Stomach (tissue), 19 donors: ENCODE measurements around the gene VMP1. TPM values are rescaled to one million over a fixed set of nuclear protein-coding genes. Genes with fewer than 3 reads are reported as not detected.

Experiments
- DNase-seq, 2 donors: peaks; one replicate each; pipeline versions ENCODE4 v3.0.0 to v3.0.0-alpha.2; 2013 to 2019
- H3K27ac ChIP-seq, 5 donors: fragments of 200-600 bp in 4 of 5; sonication (generic) in 4 of 5; one replicate each; pipeline ENCODE4 v1.5.1; 2013 to 2019; ENCODE audit warnings: mild to moderate bottlenecking in 1 of 5, moderate library complexity in 1 of 5
- H3K27me3 ChIP-seq, 3 donors: fragments of 200-600 bp; sonication (generic); one replicate each; pipeline ENCODE4 v1.5.1; 2017 to 2019; ENCODE audit warnings: mixed run types in 1 of 3
- H3K36me3 ChIP-seq, 4 donors: fragments of 200-600 bp; sonication (generic); 1 replicate in 3 of 4; 2 replicates in 1 of 4; pipeline ENCODE4 v1.5.1; 2016 to 2019
- H3K4me1 ChIP-seq, 4 donors: fragments of 200-600 bp; sonication (generic); one replicate each; pipeline ENCODE4 v1.5.1; 2016 to 2019
- H3K4me3 ChIP-seq, 4 donors: fragments of 200-600 bp; sonication (generic) in 3 of 4; one replicate each; pipeline ENCODE4 v1.5.1; 2016 to 2019; ENCODE audit warnings: mild to moderate bottlenecking in 1 of 4
- H3K9me3 ChIP-seq, 4 donors: fragments of 200-600 bp; sonication (generic); one replicate each; pipeline ENCODE4 v1.5.1; 2016 to 2019
- CTCF ChIP-seq, 7 experiments: fragments of 450-650 bp in 4 of 7; fragments of 200-600 bp in 3 of 7; sonication (generic) in 3 of 7; IDR thresholded peaks; one replicate each; pipeline ENCODE4 v1.5.1; 2016 to 2019; ENCODE audit warnings: antibody characterized with exemption in 7 of 7, control low read depth in 2 of 7, mild to moderate bottlenecking in 1 of 7
- EP300 ChIP-seq: sonication (generic); formaldehyde crosslinking; IDR thresholded peaks from one replicate; pipeline ENCODE4 v1.6.1; 2017; ENCODE audit warnings: antibody characterized with exemption
- POLR2A ChIP-seq, 4 donors: fragments of 450-650 bp; IDR thresholded peaks; one replicate each; pipeline ENCODE4 v1.6.1; 2016; ENCODE audit warnings: antibody characterized with exemption in 4 of 4, control low read depth in 2 of 4, mild to moderate bottlenecking in 1 of 4, moderate library complexity in 1 of 4
- POLR2AphosphoS5 ChIP-seq, 3 donors: sonication (generic); formaldehyde crosslinking; IDR thresholded peaks; one replicate each; pipeline ENCODE4 v1.6.1; 2016; ENCODE audit warnings: antibody characterized with exemption in 3 of 3
- WGBS, 5 donors: extraction: QIAGEN DNeasy Blood & Tissue Kit in 3 of 5; methylation state at CpG; one replicate each; pipeline versions ENCODE4 v1.1.5 to v1.1.7; 2013 to 2018; 5-methylcytosine and 5-hydroxymethylcytosine counted together
- intact Hi-C: fragments of 100-400 bp; cut with DNase I; formaldehyde crosslinking; loops from one replicate; pipeline ENCODE4 v1.15.1; 2023; ENCODE audit warnings: low total_unique reads
- long read RNA-seq, 10 donors: transcript quantifications; one replicate each; lab custom pipeline, GENCODE V29; 2026
- polyA plus RNA-seq, 3 donors: library from polyadenylated mRNA; stranded (reverse); fragments of 200-250 nt; gene quantifications; one replicate each; pipeline ENCODE4 v1.2.3, GENCODE V29; 2013
- total RNA-seq, 5 donors: library from RNA; depleted of rRNA; stranded (reverse); fragments of >200 nt; gene quantifications; one replicate each; pipeline versions ENCODE4 v1.1.0 to v1.2.3, GENCODE V29; 2014 to 2016
- donor health status: healthy with polysubstance abuse.
- donor health status: Bipolar disorder and iron deficiency.
- donor health status: healthy.

VMP1 gene
- total RNA-seq (100 to 1,000 TPM; 107 to 562 (median 214) TPM), polyA plus RNA-seq (100 to 1,000 TPM in 1 of 3 donors, 10 to 100 TPM in 2; 24.4 to 160 (median 51.6) TPM)
- long read RNA-seq, donor 1, full-length matches to known transcripts: 90 of 90 reads
- long read RNA-seq, donor 1, partial matches to known transcripts: 0 of 90 reads
- long read RNA-seq, donor 1, other reads (novel, unspliced or antisense): 0 of 90 reads
- long read RNA-seq, donor 2, full-length matches to known transcripts: 72 of 72 reads
- long read RNA-seq, donor 2, partial matches to known transcripts: 0 of 72 reads
- long read RNA-seq, donor 2, other reads (novel, unspliced or antisense): 0 of 72 reads
- long read RNA-seq, donor 3, full-length matches to known transcripts: 163 of 163 reads
- long read RNA-seq, donor 3, partial matches to known transcripts: 0 of 163 reads
- long read RNA-seq, donor 3, other reads (novel, unspliced or antisense): 0 of 163 reads
- long read RNA-seq, donor 4, full-length matches to known transcripts: 13 of 13 reads
- long read RNA-seq, donor 4, partial matches to known transcripts: 0 of 13 reads
- long read RNA-seq, donor 4, other reads (novel, unspliced or antisense): 0 of 13 reads
- long read RNA-seq, donor 5, full-length matches to known transcripts: 78 of 78 reads
- long read RNA-seq, donor 5, partial matches to known transcripts: 0 of 78 reads
- long read RNA-seq, donor 5, other reads (novel, unspliced or antisense): 0 of 78 reads
- long read RNA-seq, donor 6, full-length matches to known transcripts: 384 of 467 reads
- long read RNA-seq, donor 6, partial matches to known transcripts: 58 of 467 reads
- long read RNA-seq, donor 6, other reads (novel, unspliced or antisense): 25 of 467 reads
- long read RNA-seq, donor 7, full-length matches to known transcripts: 100 of 100 reads
- long read RNA-seq, donor 7, partial matches to known transcripts: 0 of 100 reads
- long read RNA-seq, donor 7, other reads (novel, unspliced or antisense): 0 of 100 reads
- long read RNA-seq, donor 8, full-length matches to known transcripts: 254 of 260 reads
- long read RNA-seq, donor 8, partial matches to known transcripts: 6 of 260 reads
- long read RNA-seq, donor 8, other reads (novel, unspliced or antisense): 0 of 260 reads
- long read RNA-seq, donor 9, full-length matches to known transcripts: 187 of 187 reads
- long read RNA-seq, donor 9, partial matches to known transcripts: 0 of 187 reads
- long read RNA-seq, donor 9, other reads (novel, unspliced or antisense): 0 of 187 reads
- long read RNA-seq, donor 10, full-length matches to known transcripts: 170 of 170 reads
- long read RNA-seq, donor 10, partial matches to known transcripts: 0 of 170 reads
- long read RNA-seq, donor 10, other reads (novel, unspliced or antisense): 0 of 170 reads

GRCh38 chr17:59707149-59707970 lies at the start of gene VMP1, which contains the start of gene PTRH2:
TSS of gene VMP1 (plus strand) at chr17:59707654. CDS start at chr17:59731447, 23,793 bp downstream.
TSS of gene PTRH2 (minus strand) at chr17:59707430. CDS start at chr17:59697978, 9,452 bp downstream.
- TF ChIP-seq POLR2AphosphoS5 (IDR thresholded peaks at IDR 0.05) (peak; percentile 65 to 92 (median 85)), CTCF (IDR thresholded peaks at IDR 0.05) (peak in 1 of 7 experiments; percentile 3), POLR2A (IDR thresholded peaks at IDR 0.05) (peak in 2 of 4 donors; percentile 17 to 79), EP300 (no peak)
- Histone ChIP-seq H3K27me3 (no peaks in the 10 kb centered on the region), H3K4me3 (peak within 1 kb of the TSS; percentile 72 to 93 (median 83)), H3K9me3 (no peaks in the 10 kb centered on the region), H3K27ac (peak within 1 kb of the TSS; percentile 88 to 96 (median 94)), H3K36me3 (peaks cover 0 to 5% (median 1%) of the 10 kb centered on the region in 4 donors), H3K4me1 (peaks cover 30 to 82% (median 43%) of the 10 kb centered on the region in 4 donors)
- intact Hi-C loops: no loop called here
- DNase-seq: peak; percentile 98 to 100
- WGBS, 5 donors: 0% methylated on average over 36 to 45 of the region's 45 CpGs

GRCh38 chr17:59666235-59666634 lies 41.2 kb upstream of the VMP1 start:
- no peak overlapping the region for H3K4me3 ChIP-seq
- no peaks in the 10 kb centered on the region for H3K27me3 ChIP-seq
- peaks cover 0 to 38% (median 19%) of the 10 kb centered on the region in 4 donors for H3K4me1 ChIP-seq
- no peak for TF ChIP-seq EP300
- TF ChIP-seq POLR2AphosphoS5 (IDR thresholded peaks at IDR 0.05): no peak
- no peak for TF ChIP-seq CTCF (IDR thresholded peaks at IDR 0.05)
- TF ChIP-seq POLR2A (IDR thresholded peaks at IDR 0.05): no peak
- H3K36me3 ChIP-seq: peaks cover 56 to 100% (median 96%) of the 10 kb centered on the region in 4 donors
- H3K27ac ChIP-seq: no peak overlapping the region
- DNase-seq: no peak
- intact Hi-C loops: no loop called here
- H3K9me3 ChIP-seq: no peaks in the 10 kb centered on the region
- WGBS, 5 donors: 80 to 87% (median 84%) methylated on average over 5 of the region's 5 CpGs

- DNase-seq: no peak
- Histone ChIP-seq H3K27ac (peak overlapping the region in 2 of 5 donors; percentile 41 to 45), H3K9me3 (no peaks in the 10 kb centered on the region), H3K4me3 (no peak overlapping the region), H3K27me3 (no peaks in the 10 kb centered on the region), H3K36me3 (peaks cover 40 to 94% (median 93%) of the 10 kb centered on the region in 4 donors), H3K4me1 (peaks cover 0 to 43% (median 22%) of the 10 kb centered on the region in 4 donors)
- no peak for TF ChIP-seq CTCF (IDR thresholded peaks at IDR 0.05)
- TF ChIP-seq POLR2AphosphoS5 (IDR thresholded peaks at IDR 0.05): no peak
- 54 to 64% (median 62%) methylated on average over 3 of the region's 3 CpGs for WGBS, 5 donors
- intact Hi-C loops: no loop called here
Measured at GRCh38 chr17:59668816-59669215, 38.6 kb upstream of the VMP1 start.
